M059J (cell line): ENCODE results near the gene C3orf22. TPM values are rescaled to one million over a fixed set of nuclear protein-coding genes. Genes with fewer than 3 reads are reported as not detected.
"Not testable (repeated sequence)": the region's sequence is repeated elsewhere in the genome, so short reads cannot be mapped to it uniquely, and the experiment has no call there.

Experiments
- DNase-seq: peaks from one replicate; pipeline ENCODE4 v3.0.0-alpha.2; 2012; ENCODE audit warnings: low read depth
- total RNA-seq: library from RNA; depleted of rRNA; stranded (reverse); fragments of >200 nt; shearing (Covaris generic); gene quantifications from 2 replicates; pipeline ENCODE4 v1.2.3, GENCODE V29; 2014

The C3orf22 gene
- total RNA-seq, 1 experiment from 2014 or later, result not detected

- DNase-seq, result no peak
Observed at GRCh38 chr3:126543457-126544061, 15.2 kb downstream of the C3orf22 start.

DNA sequence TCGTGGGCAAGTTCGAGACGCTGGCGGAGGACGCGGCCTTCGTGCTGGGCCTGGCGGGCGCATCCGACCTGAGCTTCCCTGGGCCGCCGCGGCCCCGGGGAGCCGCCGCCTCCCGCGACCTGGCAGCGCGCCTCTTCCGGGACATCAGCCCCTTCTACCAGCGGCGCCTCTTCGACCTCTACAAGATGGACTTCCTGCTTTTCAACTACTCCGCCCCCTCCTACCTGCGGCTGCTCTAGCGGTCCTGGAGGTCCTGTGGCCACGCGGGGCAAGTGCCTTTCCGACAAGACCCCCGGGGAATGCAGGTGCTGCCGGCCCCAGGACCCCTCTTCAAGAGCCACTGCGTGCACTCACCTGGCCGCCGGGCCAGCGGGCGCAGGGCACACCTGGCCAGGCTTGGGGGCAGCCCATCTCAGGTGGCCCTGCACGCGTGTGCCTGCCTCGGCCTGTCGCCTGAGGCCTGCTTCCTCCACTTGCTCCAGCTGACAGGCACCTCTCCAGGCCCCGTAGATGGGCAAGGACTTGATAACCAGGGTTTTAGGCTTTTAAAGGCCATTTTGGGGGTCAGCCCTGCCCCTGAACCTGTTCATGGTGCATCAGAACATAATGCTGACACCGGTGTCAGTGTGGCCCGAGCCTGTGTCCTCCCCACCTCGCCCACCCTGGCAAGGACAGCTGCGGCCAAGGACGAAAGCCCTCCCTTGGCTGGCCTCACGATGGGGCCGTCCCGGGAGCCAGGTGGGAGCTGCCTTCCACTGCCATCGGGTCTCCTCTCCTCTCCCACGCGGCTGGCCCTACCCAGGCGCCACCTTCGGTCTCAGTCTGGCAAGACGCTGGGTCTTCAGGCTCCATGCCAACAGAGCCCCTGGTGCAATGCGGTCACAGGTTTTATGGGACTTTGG lies 16.1 kb downstream of the C3orf22 start:
- DNase-seq, result no peak

DNA sequence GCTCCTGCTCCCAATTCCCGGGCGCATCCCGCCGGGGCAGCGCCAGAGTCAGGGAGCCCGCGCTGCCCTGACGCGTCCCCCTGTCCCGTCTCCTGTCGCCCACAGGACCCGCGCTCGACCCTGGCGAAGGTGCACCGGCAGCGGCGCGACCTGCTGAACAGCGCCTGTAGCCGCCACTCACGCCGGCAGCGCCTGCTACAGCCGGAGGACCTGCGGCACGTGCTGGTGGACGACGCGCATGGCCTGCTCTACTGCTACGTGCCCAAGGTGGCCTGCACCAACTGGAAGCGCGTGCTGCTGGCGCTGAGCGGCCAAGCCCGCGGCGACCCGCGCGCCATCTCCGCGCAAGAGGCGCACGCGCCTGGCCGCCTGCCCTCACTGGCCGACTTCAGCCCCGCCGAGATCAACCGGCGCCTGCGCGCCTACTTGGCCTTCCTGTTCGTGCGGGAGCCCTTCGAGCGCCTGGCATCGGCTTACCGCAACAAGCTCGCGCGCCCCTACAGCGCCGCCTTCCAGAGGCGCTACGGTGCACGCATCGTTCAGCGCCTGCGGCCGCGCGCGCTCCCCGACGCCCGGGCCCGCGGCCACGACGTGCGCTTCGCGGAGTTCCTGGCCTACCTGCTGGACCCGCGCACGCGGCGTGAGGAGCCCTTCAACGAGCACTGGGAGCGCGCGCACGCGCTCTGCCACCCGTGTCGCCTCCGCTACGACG lies 16.9 kb downstream of the C3orf22 start:
- no peak for DNase-seq

DNA sequence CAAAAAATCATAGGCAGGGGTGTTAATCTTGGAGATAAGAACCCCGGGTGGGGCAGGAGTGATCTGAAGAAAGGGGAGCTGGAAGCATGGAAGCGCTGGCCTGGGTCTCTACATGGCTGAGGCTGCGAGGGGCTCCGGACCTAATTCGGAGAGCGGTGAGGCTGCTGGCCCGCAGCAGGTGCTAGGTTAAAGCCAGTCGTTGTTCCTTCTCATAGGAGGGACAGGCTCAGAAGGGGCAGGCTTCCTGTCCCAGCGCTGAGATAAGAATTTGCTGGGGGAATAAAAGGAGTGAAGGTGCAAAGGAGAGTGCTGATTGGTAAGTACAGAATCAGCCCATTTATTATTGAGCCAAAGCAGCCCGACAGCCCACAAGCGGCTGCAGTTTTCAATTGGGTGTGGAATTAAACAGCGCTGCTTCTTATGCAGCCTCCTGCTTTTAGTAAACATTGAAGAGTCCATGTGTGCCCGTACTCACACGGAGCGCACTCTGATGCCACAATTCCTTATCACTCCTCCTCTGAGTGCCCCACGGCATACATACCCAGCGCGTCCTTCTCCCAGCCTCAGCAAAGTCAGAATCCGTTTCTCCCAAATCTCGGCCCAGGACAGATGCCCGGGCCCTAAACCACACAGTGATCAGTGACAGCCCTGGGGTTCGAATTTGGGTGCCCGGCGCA lies 17.6 kb downstream of the C3orf22 start:
- DNase-seq, result no peak

DNA sequence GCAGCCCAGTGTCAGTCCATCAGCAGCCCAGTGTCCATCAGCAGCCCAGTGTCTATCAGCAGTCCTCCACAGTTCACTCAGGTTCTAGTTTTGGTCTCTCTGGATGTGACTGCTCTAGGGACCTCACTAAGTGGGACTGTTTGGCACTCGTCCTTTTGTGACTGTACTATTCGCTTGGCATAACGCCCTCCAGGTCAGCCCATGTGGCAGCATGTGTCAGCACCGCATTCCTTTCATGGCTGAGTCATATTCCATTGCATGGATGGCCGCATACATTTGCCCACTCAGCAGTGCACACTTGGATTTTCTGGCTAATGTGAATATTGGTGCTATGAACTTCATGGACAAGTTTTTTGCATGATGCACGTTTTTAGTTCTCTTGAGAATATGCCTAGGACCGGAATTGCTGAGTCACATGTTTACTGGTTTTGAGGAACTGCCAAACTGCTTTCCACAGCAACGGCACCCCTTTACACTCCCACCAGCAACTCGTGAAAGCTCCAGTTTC lies 18.3 kb downstream of the C3orf22 start:
- DNase-seq, result peak; percentile 98

DNA sequence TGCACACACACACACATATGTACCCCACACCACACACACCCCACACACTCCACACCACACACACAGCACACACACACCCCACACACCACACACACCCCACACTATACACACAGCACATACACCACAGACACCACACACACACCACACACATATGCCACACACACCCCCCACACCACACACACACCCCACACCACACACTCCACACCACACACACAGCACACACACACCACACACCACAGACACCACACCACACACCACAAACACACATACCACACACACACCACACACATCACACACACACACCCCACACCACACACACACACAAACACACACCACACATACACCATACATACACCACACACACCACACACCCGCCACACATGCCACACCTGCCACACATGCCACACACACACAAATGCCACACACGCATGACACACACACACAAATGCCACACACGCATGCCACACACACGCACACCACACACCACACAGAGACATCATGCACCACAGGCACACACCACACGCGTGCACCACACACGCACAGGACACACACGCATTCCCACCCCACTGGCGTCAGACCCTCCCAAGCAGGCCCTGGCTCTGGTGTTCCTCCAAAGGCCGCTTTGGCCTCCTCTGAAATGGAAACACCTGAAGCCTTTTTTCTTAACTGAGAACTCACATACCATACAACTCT lies 19.0 kb downstream of the C3orf22 start:
- no peak for DNase-seq

DNA sequence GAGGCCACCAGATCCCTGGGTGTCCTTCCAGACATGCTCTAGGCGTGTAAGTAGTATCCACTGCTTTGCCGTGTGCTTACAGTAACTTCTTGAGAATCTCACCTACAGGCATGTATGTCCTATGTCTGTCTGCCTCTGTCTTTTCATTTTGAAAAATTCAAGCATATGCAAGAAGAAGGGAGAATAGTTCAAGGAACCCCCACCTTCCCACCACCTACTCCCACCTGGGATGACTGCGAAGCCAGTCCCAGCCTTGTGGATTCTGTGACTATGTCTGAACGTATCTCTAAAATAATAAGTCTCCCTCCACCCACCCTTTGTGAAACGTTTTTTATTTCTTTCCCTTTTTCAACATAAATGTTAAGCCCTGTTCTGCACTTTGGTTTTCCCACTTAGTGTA lies 19.8 kb downstream of the C3orf22 start:
- no peak for DNase-seq

- no peak for DNase-seq
Observed at GRCh38 chr3:126538316-126538715, 20.4 kb downstream of the C3orf22 start.

GRCh38 chr3:126537730-126538281 lies 20.9 kb downstream of the C3orf22 start:
- DNase-seq, result no peak

- no peak for DNase-seq
Observed at GRCh38 chr3:126537116-126537729, 21.5 kb downstream of the C3orf22 start.

DNA sequence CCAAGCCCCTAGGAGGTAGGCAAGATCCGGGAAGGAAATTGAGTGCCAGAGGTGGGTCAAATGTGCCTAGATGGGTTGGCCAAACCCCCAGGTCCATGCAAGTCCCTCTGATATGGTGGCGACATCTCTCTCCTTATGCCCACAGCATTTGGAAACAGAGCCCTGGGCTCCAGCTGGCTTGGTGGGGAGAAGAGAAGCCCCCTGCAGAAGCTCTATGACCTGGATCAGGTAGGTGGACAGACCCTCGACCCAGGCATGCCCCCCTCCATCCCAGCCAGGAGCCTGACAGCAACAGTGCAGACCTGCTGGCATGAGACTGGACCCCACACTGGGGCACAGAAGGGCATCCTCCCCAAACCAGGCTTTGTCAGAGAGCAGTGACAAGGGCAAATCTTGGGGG lies 22.6 kb downstream of the C3orf22 start:
- no peak for DNase-seq

GRCh38 chr3:126535636-126536035 lies 23.1 kb downstream of the C3orf22 start:
- no peak for DNase-seq

GRCh38 chr3:126534716-126535115 lies 24.0 kb downstream of the C3orf22 start:
- not testable (repeated sequence) for DNase-seq

- DNase-seq, result no peak
Observed at GRCh38 chr3:126533506-126533905, 25.2 kb downstream of the C3orf22 start.

DNA sequence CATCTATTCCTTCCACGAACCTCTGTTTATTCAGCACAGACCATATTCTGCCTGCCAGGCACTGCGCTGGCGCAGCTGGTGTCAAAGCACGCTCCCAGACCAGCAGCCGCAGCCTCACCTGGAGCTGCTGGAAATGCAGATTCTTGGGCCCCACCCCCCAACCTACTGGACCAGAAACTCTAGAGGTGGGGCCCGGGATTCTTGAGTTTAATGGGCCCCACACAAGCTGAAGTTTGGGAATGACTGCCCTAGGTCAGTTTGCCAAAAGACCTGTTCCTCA lies 27.7 kb downstream of the C3orf22 start:
- DNase-seq, result no peak

GRCh38 chr3:126530171-126531050 lies 28.3 kb downstream of the C3orf22 start:
- DNase-seq, result no peak

DNA sequence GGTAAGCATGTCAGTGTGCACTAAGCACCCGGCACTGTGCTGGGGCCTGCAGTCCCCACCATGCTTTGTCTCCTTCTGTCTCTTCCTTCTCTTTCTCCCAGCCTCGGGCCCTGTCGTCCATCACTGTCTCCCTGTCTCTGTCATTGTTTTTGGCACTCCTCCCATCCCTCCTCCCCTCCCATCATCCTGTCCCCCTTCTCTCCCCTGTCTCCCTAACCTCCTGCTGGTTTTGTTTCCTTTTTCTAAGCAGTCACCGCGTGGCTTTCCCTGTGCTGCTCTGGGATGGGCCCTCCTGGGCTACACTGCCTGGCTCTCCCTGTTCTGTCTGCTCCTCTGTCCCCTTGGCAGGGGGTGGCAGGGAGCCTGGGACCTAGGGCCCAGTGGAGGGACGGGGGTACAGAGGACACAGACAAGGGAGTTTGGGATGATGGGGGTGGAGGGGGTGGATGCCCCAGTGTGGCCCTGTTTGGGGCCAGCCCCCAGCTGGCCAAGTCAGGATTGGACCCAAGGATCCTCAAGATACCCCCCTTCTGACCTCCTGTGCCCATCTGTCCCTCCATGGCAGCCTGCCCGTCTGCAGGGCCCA lies 29.1 kb downstream of the C3orf22 start:
- no peak for DNase-seq

DNA sequence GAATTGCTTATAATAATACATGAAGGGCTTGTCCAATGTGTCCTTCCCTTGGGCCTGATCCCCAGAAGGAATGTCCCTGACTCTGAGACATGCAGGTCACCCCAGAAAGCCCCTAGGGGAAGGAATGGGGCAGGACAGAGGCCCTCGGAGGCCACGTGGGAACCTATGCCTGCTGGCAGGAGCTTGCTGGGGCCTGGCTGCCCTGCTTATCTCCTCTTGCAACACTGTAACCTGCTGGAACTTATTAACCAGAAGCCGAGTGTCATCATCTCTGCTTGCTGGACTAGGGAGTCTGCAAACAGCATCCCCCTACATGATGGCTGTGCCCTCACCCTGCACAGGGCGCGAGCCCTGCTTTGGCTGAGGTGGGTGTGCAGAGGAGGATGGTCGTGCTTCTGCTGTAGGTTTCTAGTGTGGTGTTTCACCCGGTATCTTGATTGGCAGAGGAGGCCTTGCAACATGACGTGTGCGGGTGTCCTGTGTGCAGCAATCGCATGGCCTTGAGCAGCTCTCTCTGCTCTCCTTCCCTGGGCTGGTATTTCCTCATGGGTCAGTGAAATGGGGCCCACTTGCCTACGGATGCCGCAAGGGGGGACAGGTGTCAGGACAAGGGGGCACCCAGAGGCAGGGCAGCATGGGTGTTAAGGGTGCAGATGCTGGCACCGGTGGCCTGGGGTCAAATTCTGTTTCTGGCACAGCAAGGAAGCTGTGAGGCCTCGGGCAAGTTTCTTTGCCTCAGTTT lies 29.8 kb downstream of the C3orf22 start:
- DNase-seq, result no peak

DNA sequence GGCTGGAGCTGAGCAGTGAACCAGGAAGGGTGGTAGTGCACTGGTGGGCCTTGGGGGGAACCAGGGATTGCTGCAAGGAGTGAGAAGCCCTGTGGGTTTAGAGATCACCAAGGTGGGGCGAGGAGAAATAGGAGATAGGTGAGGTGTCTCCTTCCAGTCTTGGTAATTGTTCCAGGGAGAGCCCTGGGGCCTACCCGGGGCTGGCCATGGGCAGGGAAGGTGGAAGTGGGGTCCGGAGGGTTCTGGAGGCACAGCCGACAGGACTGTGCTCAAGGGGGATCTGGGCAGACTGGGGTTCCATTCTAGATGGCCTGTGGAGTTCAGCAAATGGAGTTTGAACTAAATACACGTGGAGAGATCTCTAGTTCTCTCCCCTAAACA lies 30.3 kb downstream of the C3orf22 start:
- DNase-seq, result no peak
